Fibroblast of skin of right biceps (primary cell): ENCODE measurements around the gene TRIM10.

Experiments used
- DNase-seq: peaks from one replicate; pipeline ENCODE4 v3.0.0-alpha.2; 2013

Gene TRIM10

GRCh38 chr6:30160785-30161531, at the start of gene TRIM10:
TSS of gene TRIM10 (minus strand) at chr6:30161211. CDS start at chr6:30160858, 353 bp downstream.
- DNase-seq: no peak

- DNase-seq: peak; percentile 36
These were observed 46.7 kb upstream of the TRIM10 start for GRCh38 chr6:30207619-30208295.

DNA sequence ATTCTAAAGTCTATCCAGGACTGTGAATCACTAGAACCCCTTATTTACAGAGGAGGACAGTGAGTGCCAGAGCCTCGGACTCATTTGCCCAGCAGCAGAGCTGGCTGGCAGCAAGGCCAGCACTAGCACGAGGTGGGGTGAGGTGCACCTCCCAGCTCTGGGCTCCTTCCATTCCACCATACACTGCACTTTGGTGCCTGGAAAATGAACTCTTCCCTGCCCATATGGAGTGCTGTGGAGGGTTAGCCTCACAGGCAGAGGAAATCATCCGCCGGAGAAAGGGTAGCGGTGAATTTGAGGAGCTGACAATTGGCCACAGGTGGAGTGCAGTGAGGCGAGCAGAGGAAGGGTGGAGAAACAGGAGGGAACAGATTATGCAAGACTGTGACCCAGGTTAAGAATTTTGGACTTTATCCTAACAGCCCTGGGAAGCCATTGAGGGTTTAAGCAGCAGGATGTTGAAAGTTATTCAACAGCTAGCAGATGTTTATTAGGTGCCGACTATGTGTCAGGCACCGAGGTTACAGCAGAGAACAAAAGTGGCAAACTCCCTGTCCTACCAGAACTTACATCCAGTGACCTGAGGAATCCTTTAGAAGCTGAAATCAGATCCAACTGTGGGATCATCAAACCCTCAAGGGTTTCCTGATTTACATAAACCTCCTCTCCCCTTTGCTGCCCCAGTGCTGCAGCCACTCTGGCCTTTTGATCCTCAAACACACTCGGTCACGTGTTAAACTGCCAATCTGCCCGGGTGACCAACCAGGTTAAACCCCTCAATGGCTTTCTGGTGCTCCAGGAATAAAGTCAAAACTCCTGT, 46.0 kb upstream of the TRIM10 start:
- no peak for DNase-seq

DNA sequence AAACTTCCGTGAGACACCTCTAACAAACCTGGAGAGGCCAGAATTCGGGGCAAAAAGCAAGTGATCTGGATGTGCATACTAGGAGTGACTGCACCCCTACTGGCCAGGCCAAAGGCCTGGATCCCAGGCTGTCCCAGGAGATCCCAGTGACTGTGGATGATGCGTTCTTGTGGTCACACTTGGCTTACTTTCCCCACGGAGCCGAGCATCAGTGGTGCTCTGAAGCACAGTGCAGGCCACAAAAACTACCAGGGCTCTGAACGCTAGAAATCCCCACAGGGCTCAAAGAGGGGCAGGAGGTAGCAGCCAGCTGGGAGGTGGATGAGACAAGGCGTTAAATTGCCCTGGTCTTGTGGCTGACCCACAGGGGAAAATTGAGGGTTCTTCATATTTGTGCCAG, 45.1 kb upstream of the TRIM10 start:
- peak; percentile 27 for DNase-seq

- DNase-seq: no peak
These were observed 43.1 kb upstream of the TRIM10 start for GRCh38 chr6:30204116-30204515.

- no peak for DNase-seq
These were observed 41.4 kb upstream of the TRIM10 start for GRCh38 chr6:30202366-30202765.

GRCh38 chr6:30200551-30201281, 39.7 kb upstream of the TRIM10 start:
- DNase-seq: no peak

GRCh38 chr6:30198166-30199084, 37.4 kb upstream of the TRIM10 start:
- no peak for DNase-seq

DNA sequence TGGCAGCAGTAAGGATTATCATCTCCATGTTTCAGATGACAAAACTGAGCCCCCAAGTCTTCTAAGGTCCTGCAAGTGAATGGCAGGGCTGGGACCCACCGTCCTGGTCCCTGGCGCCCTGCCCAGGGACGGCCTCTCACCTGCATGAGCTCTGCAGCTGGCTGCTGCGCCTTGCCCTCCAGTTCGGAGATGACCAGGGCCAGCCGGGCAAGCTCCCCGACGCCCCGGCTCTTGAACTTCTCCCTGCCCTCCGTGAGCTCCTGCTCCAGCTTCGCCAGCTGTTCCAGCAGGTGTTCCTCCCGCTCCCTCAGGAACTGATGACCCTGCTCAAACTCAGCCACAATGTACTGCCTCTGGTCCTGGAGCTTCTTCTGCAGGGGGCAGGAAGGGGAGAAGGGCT, 35.4 kb upstream of the TRIM10 start:
- DNase-seq: no peak

GRCh38 chr6:30195951-30196350, 34.9 kb upstream of the TRIM10 start:
- no peak for DNase-seq

- DNase-seq: no peak
These were observed 34.0 kb upstream of the TRIM10 start for GRCh38 chr6:30194797-30195690.

DNA sequence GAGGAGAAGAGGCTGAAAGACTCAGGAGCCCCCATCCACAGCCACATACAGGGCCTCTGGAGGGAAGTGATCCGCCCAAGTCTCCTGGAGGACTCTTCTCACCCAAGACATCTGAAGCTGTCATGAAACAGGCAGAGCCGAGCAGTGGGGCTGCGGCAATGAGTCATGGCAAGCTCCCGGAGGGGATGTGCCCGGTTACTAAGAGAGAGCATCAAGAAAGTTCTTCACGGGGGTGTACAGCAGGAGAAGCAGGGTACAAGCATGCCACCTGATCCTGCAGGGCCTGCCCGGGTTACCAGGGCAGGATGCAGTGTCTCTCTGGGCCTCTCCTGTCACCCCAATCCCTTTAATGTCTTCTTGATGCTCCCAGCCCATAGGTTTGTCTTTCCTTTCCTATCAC, 31.1 kb upstream of the TRIM10 start:
- no peak for DNase-seq

DNA sequence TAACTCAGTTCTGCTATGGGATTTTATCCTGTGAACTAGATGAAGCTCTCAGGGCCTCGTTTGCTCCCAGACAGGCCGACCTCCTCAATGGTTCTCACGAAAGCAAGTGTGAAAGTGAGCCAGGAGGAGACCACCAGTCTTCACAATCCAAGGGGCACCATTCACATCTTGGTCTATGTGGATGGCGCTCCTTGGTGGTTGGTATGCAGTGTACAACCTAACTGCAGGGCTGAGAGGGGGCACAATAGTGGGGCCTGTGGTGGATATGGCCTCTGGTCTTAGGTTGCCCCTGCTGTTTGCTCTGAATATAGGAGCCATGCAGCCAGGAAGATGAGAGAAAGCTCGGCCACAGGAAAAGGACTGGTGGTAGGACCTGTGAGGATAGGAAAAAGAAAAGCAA, 27.5 kb upstream of the TRIM10 start:
- DNase-seq: no peak

- DNase-seq: no peak
These were observed 25.0 kb upstream of the TRIM10 start for GRCh38 chr6:30185846-30186484.

GRCh38 chr6:30184417-30185031, 23.5 kb upstream of the TRIM10 start:
- DNase-seq: no peak

GRCh38 chr6:30180145-30180544, 19.1 kb upstream of the TRIM10 start:
- DNase-seq: no peak

GRCh38 chr6:30178837-30179236, 17.8 kb upstream of the TRIM10 start:
- no peak for DNase-seq

DNA sequence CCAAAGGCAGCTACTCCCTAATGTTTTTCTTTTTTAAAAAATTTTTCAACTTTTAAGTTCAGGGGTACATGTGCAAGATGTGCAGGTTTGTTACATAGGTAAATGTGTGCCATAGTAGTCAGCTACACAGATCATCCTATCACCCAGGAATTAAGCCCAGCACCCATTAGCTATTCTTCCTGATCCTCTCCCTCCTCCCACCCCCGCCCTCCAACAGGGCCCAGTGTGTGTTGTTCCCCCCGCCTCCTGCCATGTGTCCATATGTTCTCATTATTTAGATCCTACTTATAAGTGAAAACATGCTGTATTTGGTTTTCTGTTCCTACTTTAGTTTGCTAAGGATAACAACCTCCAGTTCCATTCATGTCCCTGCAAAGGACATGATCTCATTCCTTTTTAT, 14.8 kb upstream of the TRIM10 start:
- no peak for DNase-seq

GRCh38 chr6:30172681-30173080, 11.7 kb upstream of the TRIM10 start:
- DNase-seq: no peak
